PFSK-1 (cell line): Measurements from ENCODE around the gene LSM7.

Experiments used
- POLR2AphosphoS5 ChIP-seq: IDR thresholded peaks from 2 replicates; pipeline ENCODE4 v1.6.1; 2012; ENCODE audit warnings: low read depth, mild to moderate bottlenecking, control low read depth, low read length, moderate library complexity
- REST ChIP-seq, 2 experiments: IDR thresholded peaks; 2 replicates each; pipeline versions ENCODE4 v1.6.1 to v1.8.0; 2011 to 2012; ENCODE audit warnings: low read depth in 2 of 2, low read length in 2 of 2, control low read depth in 1 of 2, inconsistent platforms in 1 of 2, mild to moderate bottlenecking in 1 of 2, moderate library complexity in 1 of 2; ENCODE audit not compliant: insufficient read depth in 1 of 2
- SIN3A ChIP-seq: IDR thresholded peaks from 2 replicates; pipeline ENCODE4 v1.6.1; 2012; ENCODE audit warnings: mild to moderate bottlenecking, low read length, moderate library complexity, borderline replicate concordance; ENCODE audit not compliant: insufficient read depth
- TAF1 ChIP-seq: IDR thresholded peaks from 2 replicates; pipeline ENCODE4 v1.6.1; 2012; ENCODE audit warnings: low read length, control low read depth, borderline replicate concordance; ENCODE audit not compliant: insufficient read depth

GRCh38 chr19:2275588-2276428, 52.6 kb downstream of the LSM7 start:
- TF ChIP-seq SIN3A, result no peak
- TF ChIP-seq TAF1, result no peak
- no peak for TF ChIP-seq REST (IDR thresholded peaks at IDR 0.05; ENCODE audit: insufficient read depth in 1 of 2, low read depth in 2 of 2, low read length in 2 of 2)
- no peak for TF ChIP-seq POLR2AphosphoS5
